H1 (cell line): ENCODE results near the gene SPATS2. TPM values are rescaled to one million over a fixed set of nuclear protein-coding genes. Genes with fewer than 3 reads are reported as not detected.

ENCODE experiments used
- CTCF ChIA-PET: fragments of 300-600 bp; sonication (Branson Sonifier 250); formaldehyde crosslinking; loops from one replicate; lab custom pipeline; 2021; ENCODE audit not compliant: partially characterized antibody; lab: Charles Lee
- POLR2A ChIA-PET: fragments of 300-600 bp; sonication (Branson Sonifier 250); formaldehyde crosslinking; loops from one replicate; lab custom pipeline; 2021; ENCODE audit warnings: inconsistent platforms; ENCODE audit not compliant: partially characterized antibody; lab: Charles Lee
- DNase-seq, 2 experiments: peaks; one replicate each; pipeline versions ENCODE4 v3.0.0 to v3.0.0-alpha.2; 2010 to 2022; ENCODE audit warnings: low spot score in 2 of 2, low read depth in 1 of 2, mixed read lengths in 1 of 2
- FAIRE-seq: peaks from 2 replicates; lab custom pipeline; 2011; peaks lifted over from hg19 to GRCh38; lab: Jason Lieb, UNC
- H2AFZ ChIP-seq: 2 replicates; pipeline ENCODE4 v1.8.1; 2012; ENCODE audit warnings: low read length, inconsistent platforms
- H2AK5ac ChIP-seq: 2 replicates; pipeline ENCODE4 v1.6.1; 2013; ENCODE audit warnings: low read depth, low read length
- H2BK120ac ChIP-seq: replicated peaks from 2 replicates; pipeline ENCODE3; 2013; ENCODE audit warnings: low read depth, low read length, inconsistent platforms
- H2BK12ac ChIP-seq: 2 replicates; pipeline ENCODE4 v1.6.1; 2013; ENCODE audit warnings: low read depth, low read length
- H2BK15ac ChIP-seq: 2 replicates; pipeline ENCODE4 v1.6.1; 2013; ENCODE audit warnings: low read length
- H2BK20ac ChIP-seq: 2 replicates; pipeline ENCODE4 v1.6.1; 2013; ENCODE audit warnings: low read length
- H2BK5ac ChIP-seq: 2 replicates; pipeline ENCODE4 v1.6.1; 2013; ENCODE audit warnings: low read depth, low read length
- H3K14ac ChIP-seq: 2 replicates; pipeline ENCODE4 v1.6.1; 2013; ENCODE audit warnings: inconsistent platforms; ENCODE audit not compliant: insufficient read length
- H3K18ac ChIP-seq: 2 replicates; pipeline ENCODE4 v1.6.1; 2013; ENCODE audit warnings: low read length; ENCODE audit errors: extremely low read depth
- H3K23ac ChIP-seq: 2 replicates; pipeline ENCODE4 v1.6.1; 2013; ENCODE audit warnings: inconsistent platforms; ENCODE audit not compliant: insufficient read length
- H3K23me2 ChIP-seq: 2 replicates; pipeline ENCODE4 v1.6.1; 2013; ENCODE audit warnings: low read depth, low read length
- H3K27ac ChIP-seq: 2 replicates; pipeline ENCODE4 v1.6.1; 2011; ENCODE audit warnings: low read depth, low read length, inconsistent platforms
- H3K27me3 ChIP-seq, 4 experiments: replicated peaks in 1 of 4; 1 replicate in 1 of 4; 2 replicates in 3 of 4; pipeline versions ENCODE4 v1.6.1 to v1.8.1; 2011 to 2013; ENCODE audit warnings: low read length in 3 of 4, mild to moderate bottlenecking in 3 of 4, inconsistent platforms in 2 of 4, mixed read lengths in 2 of 4, moderate library complexity in 1 of 4; ENCODE audit not compliant: control insufficient read depth in 3 of 4, insufficient read depth in 3 of 4; ENCODE audit errors: extremely low read depth in 1 of 4
- H3K36me3 ChIP-seq, 4 experiments: 2 replicates each; pipeline versions ENCODE4 v1.6.1 to v1.8.1; 2011 to 2013; ENCODE audit warnings: mild to moderate bottlenecking in 4 of 4, low read length in 3 of 4, moderate library complexity in 2 of 4, control low read depth in 1 of 4, inconsistent platforms in 1 of 4; ENCODE audit not compliant: insufficient read depth in 4 of 4, control insufficient read depth in 2 of 4
- H3K4ac ChIP-seq: replicated peaks from 2 replicates; pipeline ENCODE3; 2013; ENCODE audit warnings: low read length, low read depth, mixed read lengths, inconsistent platforms; ENCODE audit not compliant: insufficient read length
- H3K4me1 ChIP-seq, 4 experiments: replicated peaks in 1 of 4; 1 replicate in 1 of 4; 2 replicates in 3 of 4; pipeline versions ENCODE4 v1.6.1 to v1.8.1; 2011 to 2013; ENCODE audit warnings: low read length in 3 of 4, inconsistent platforms in 2 of 4, mixed read lengths in 1 of 4; ENCODE audit not compliant: insufficient read depth in 4 of 4, control insufficient read depth in 3 of 4
- H3K4me2 ChIP-seq, 2 experiments: 2 replicates each; pipeline versions ENCODE4 v1.6.1 to v1.8.1; 2011 to 2013; ENCODE audit warnings: low read depth in 2 of 2, low read length in 2 of 2, control low read depth in 1 of 2, inconsistent platforms in 1 of 2, mild to moderate bottlenecking in 1 of 2; ENCODE audit not compliant: insufficient read depth in 1 of 2
- H3K4me3 ChIP-seq, 4 experiments: fragments of 200-600, 300-600 bp in 1 of 4; sonication (generic), shearing (Covaris generic), sonication (Bioruptor Twin) in 1 of 4; 2 replicates each; pipeline versions ENCODE4 v1.5.1 to v1.8.1; 2011 to 2016; ENCODE audit warnings: low read length in 4 of 4, low read depth in 3 of 4, control low read depth in 2 of 4, inconsistent platforms in 2 of 4, mild to moderate bottlenecking in 2 of 4, mixed read lengths in 1 of 4, moderate library complexity in 1 of 4; ENCODE audit not compliant: insufficient read depth in 2 of 4; ENCODE audit errors: extremely low read depth in 1 of 4
- H3K56ac ChIP-seq: replicated peaks from 2 replicates; pipeline ENCODE3; 2013; ENCODE audit warnings: low read depth, mild to moderate bottlenecking, mixed read lengths, low read length, inconsistent platforms; ENCODE audit not compliant: insufficient read length
- H3K79me1 ChIP-seq: 2 replicates; pipeline ENCODE4 v1.6.1; 2013; ENCODE audit warnings: low read depth, low read length, control low read depth
- H3K79me2 ChIP-seq, 2 experiments: 2 replicates each; pipeline versions ENCODE4 v1.6.1 to v1.8.1; 2012 to 2013; ENCODE audit warnings: low read length in 2 of 2, mild to moderate bottlenecking in 2 of 2, inconsistent platforms in 1 of 2; ENCODE audit not compliant: insufficient read depth in 2 of 2, control insufficient read depth in 1 of 2
- H3K9ac ChIP-seq, 4 experiments: replicated peaks in 1 of 4; 1 replicate in 1 of 4; 2 replicates in 3 of 4; pipeline versions ENCODE4 v1.6.1 to v1.8.1; 2011 to 2013; ENCODE audit warnings: low read depth in 3 of 4, low read length in 3 of 4, control low read depth in 2 of 4, mild to moderate bottlenecking in 2 of 4, moderate library complexity in 2 of 4, inconsistent platforms in 1 of 4; ENCODE audit errors: extremely low read depth in 1 of 4
- H3K9me3 ChIP-seq, 2 experiments: 2 replicates each; pipeline versions ENCODE4 v1.6.1 to v1.8.1; 2012 to 2013; ENCODE audit warnings: mild to moderate bottlenecking in 2 of 2, moderate library complexity in 2 of 2, control low read depth in 1 of 2, inconsistent platforms in 1 of 2, low read depth in 1 of 2, low read length in 1 of 2, mixed read lengths in 1 of 2; ENCODE audit not compliant: insufficient read depth in 2 of 2
- H4K20me1 ChIP-seq, 2 experiments: replicated peaks in 1 of 2; 2 replicates each; pipeline versions ENCODE3 to v1.8.1; 2011 to 2013; ENCODE audit warnings: inconsistent platforms in 2 of 2, low read length in 2 of 2, mild to moderate bottlenecking in 1 of 2; ENCODE audit not compliant: insufficient read depth in 2 of 2, control insufficient read depth in 1 of 2
- H4K5ac ChIP-seq: 2 replicates; pipeline ENCODE4 v1.6.1; 2013; ENCODE audit warnings: low read length, low read depth, mixed read lengths, inconsistent platforms; ENCODE audit not compliant: insufficient read length
- H4K8ac ChIP-seq: 2 replicates; pipeline ENCODE4 v1.8.0; 2013; ENCODE audit warnings: mild to moderate bottlenecking, moderate library complexity, low read length, inconsistent platforms; ENCODE audit not compliant: insufficient read depth; ENCODE audit errors: extremely low read depth
- H4K91ac ChIP-seq: replicated peaks from 2 replicates; pipeline ENCODE3; 2013; ENCODE audit warnings: low read length, mixed read lengths, inconsistent platforms; ENCODE audit not compliant: insufficient read length
- ATF2 ChIP-seq: IDR thresholded peaks from 2 replicates; pipeline ENCODE4 v1.6.1; 2012; ENCODE audit warnings: low read length, inconsistent platforms
- CBX8 ChIP-seq: fragments of 300-800, 300-1000 bp; sonication (generic); IDR thresholded peaks from 2 replicates; pipeline ENCODE4 v1.7.1; 2016; ENCODE audit warnings: low read depth, low read length, borderline replicate concordance
- PHF8 ChIP-seq: fragments of 200-600 bp; sonication (generic); conservative IDR thresholded peaks from 2 replicates; pipeline ENCODE4 v1.7.1; 2012; ENCODE audit warnings: low read depth, mild to moderate bottlenecking, inconsistent platforms, low read length, moderate library complexity
- POLR2A ChIP-seq, 2 experiments: IDR thresholded peaks; 1 replicate in 1 of 2; 2 replicates in 1 of 2; pipeline ENCODE4 v1.6.1; 2011; ENCODE audit warnings: low read depth in 2 of 2, low read length in 2 of 2, mild to moderate bottlenecking in 2 of 2; ENCODE audit errors: control extremely low read depth in 1 of 2
- POLR2AphosphoS5 ChIP-seq: IDR thresholded peaks from 2 replicates; pipeline ENCODE4 v1.6.1; 2011; ENCODE audit warnings: low read depth, low read length
- RNF2 ChIP-seq: fragments of 200-900, 300-1000 bp; sonication (generic); IDR thresholded peaks from 2 replicates; pipeline ENCODE4 v1.7.1; 2016; ENCODE audit warnings: borderline replicate concordance, low read depth, mild to moderate bottlenecking, antibody characterized with exemption, low read length; ENCODE audit not compliant: poor library complexity, severe bottlenecking; ENCODE audit errors: missing control alignments
- SP1 ChIP-seq: IDR thresholded peaks from 2 replicates; pipeline ENCODE4 v1.6.1; 2011; ENCODE audit warnings: low read depth, low read length
- SP4 ChIP-seq: IDR thresholded peaks from 2 replicates; pipeline ENCODE4 v1.6.1; 2012; ENCODE audit warnings: low read length, inconsistent platforms
- TAF1 ChIP-seq: IDR thresholded peaks from 2 replicates; pipeline ENCODE4 v1.6.1; 2011; ENCODE audit warnings: mild to moderate bottlenecking, low read depth, low read length
- TCF12 ChIP-seq: IDR thresholded peaks from 2 replicates; pipeline ENCODE4 v1.6.1; 2011; ENCODE audit warnings: low read depth, mild to moderate bottlenecking, low read length
- TEAD4 ChIP-seq: IDR thresholded peaks from 2 replicates; pipeline ENCODE4 v1.6.1; 2012; ENCODE audit warnings: low read depth, low read length, inconsistent platforms, mixed read lengths
- WGBS, 2 experiments: shearing (Covaris generic) in 1 of 2; methylation state at CpG; one replicate each; pipeline versions ENCODE4 v1.1.6 to v1.1.7; 2013 to 2015; ENCODE audit warnings: low lambda C conversion rate in 2 of 2, mixed read lengths in 2 of 2, inconsistent platforms in 1 of 2, low coverage in 1 of 2, missing lambda C conversion rate in 1 of 2; ENCODE audit not compliant: insufficient replicate concordance in 2 of 2, insufficient coverage in 1 of 2, insufficient read length in 1 of 2; ENCODE audit errors: extremely low coverage in 1 of 2, missing lambda C conversion rate in 1 of 2; 5-methylcytosine and 5-hydroxymethylcytosine counted together
- polyA plus RNA-seq, 7 experiments: library from polyadenylated mRNA; depleted of rRNA in 3 of 7; stranded (reverse) in 5 of 7; unstranded in 2 of 7; fragments of >200 nt in 5 of 7; fragments of 200-250 nt in 2 of 7; gene quantifications; 1 replicate in 5 of 7; 2 replicates in 1 of 7; 4 replicates in 1 of 7; pipeline versions ENCODE4 v1.2.1 to v1.2.3, GENCODE V29; 2011 to 2013; ENCODE audit warnings: missing spikeins in 2 of 7, mixed read lengths in 2 of 7
- total RNA-seq: library from RNA; stranded (reverse); fragmentation: NEBNext Ultra II Directional; extraction: Animal tissue kit (Norgen Biotek cat#: 25700); gene quantifications from 2 replicates; pipeline ENCODE4 v1.2.1, GENCODE V29; 2021

SPATS2 gene
- total and polyA plus RNA-seq, 2 of the 8 experiments (the other 6 are each of a cell fraction or from before 2014, with no cell fraction given), result 19.2 to 24.5 TPM

GRCh38 chr12:49375406-49375805, 8.1 kb downstream of the SPATS2 start:
- POLR2A ChIA-PET, result interaction anchor here (1.2 kb wide), 1 partner anchor 8 kb away, joined by 6 read pairs; the partner anchor contains the start of gene SPATS2
- WGBS, 2 experiments, result 100% methylated on average over 1 of the region's 1 CpG; no CpG with 5 or more reads in 1 of the 2 experiments
- no peak for FAIRE-seq

More at GRCh38 chr12:49375406-49375805, 8.1 kb downstream of the SPATS2 start:
- Histone ChIP-seq H3K4me2 (no peak overlapping the region), H2AFZ (no peak overlapping the region), H4K8ac (no peak overlapping the region), H2BK120ac (no peak overlapping the region), H4K91ac (no peak overlapping the region), H3K4ac (no peak overlapping the region), H2BK5ac (no peak overlapping the region), H3K4me1 (no peaks in the 10 kb centered on the region), H2AK5ac (no peak overlapping the region), H3K23ac (no peak overlapping the region), H3K14ac (no peak overlapping the region), H3K56ac (no peak overlapping the region), H2BK20ac (no peak overlapping the region), H3K23me2 (no peaks in the 10 kb centered on the region; the same call in 1 of the 2 replicates), H3K9ac (no peak overlapping the region), H3K27me3 (no peaks in the 10 kb centered on the region), H3K79me1 (0 out of 2 replicates have a peak, but pooled peaks cover 3% of the 10 kb centered on the region), H3K4me3 (no peak overlapping the region), H3K79me2 (peaks cover 3 to 52% of the 10 kb centered on the region in 2 experiments; a peak in 3 of 4 replicates), H4K5ac (no peak overlapping the region), H3K9me3 (no peaks in the 10 kb centered on the region), H3K36me3 (no peaks in the 10 kb centered on the region), H2BK15ac (no peak overlapping the region), H3K27ac (no peak overlapping the region), H3K18ac (no peak overlapping the region), H2BK12ac (no peak overlapping the region), H4K20me1 (peaks cover 0 to 4% of the 10 kb centered on the region in 2 experiments)
- TF ChIP-seq SP4 (no peak), ATF2 (no peak), SP1 (no peak), POLR2A (IDR thresholded peaks at IDR 0.05; ENCODE audit: control extremely low read depth in 1 of 2, low read depth in 2 of 2, low read length in 2 of 2) (no peak), TAF1 (no peak), TEAD4 (no peak), POLR2AphosphoS5 (no peak), TCF12 (no peak), RNF2 (no peak), CBX8 (no peak), PHF8 (no peak)
- no peak for DNase-seq
- CTCF ChIA-PET, result interaction anchor here (0.7 to 1.3 kb wide), 5 partner anchors 14 to 178 kb away, joined by 3 to 8 read pairs (median 3); partner anchors contain the start of gene DNAJC22
